Left lung (tissue), 10 donors: ENCODE data around the gene SAA1. TPM values are rescaled to one million over a fixed set of nuclear protein-coding genes. Genes with fewer than 3 reads are reported as not detected.

Experiments used
- ATAC-seq: fragments of 200-7000 bp; cut with Tn5 transposase; one replicate; pipeline ENCODE4 v1.9.1; 2020; ENCODE audit warnings: moderate library complexity
- DNase-seq, 4 donors: peaks; one replicate each; pipeline ENCODE4 v3.0.0-alpha.2; 2013 to 2020
- H3K27ac ChIP-seq, 2 donors: fragments of 200-600 bp; sonication (generic) in 1 of 2; one replicate each; pipeline versions ENCODE4 v1.5.0 to v1.8.0; 2020 to 2021
- H3K27me3 ChIP-seq, 2 donors: fragments of 200-600 bp; sonication (generic) in 1 of 2; one replicate each; pipeline versions ENCODE4 v1.5.0 to v1.8.0; 2020 to 2021
- H3K36me3 ChIP-seq, 2 donors: fragments of 200-600 bp; sonication (generic) in 1 of 2; one replicate each; pipeline versions ENCODE4 v1.5.0 to v1.8.0; 2020 to 2021
- H3K4me1 ChIP-seq, 2 donors: fragments of 200-600 bp; one replicate each; pipeline ENCODE4 v1.8.0; 2021
- H3K4me3 ChIP-seq, 2 donors: fragments of 200-600 bp; sonication (generic) in 1 of 2; one replicate each; pipeline versions ENCODE4 v1.5.0 to v1.8.0; 2020 to 2021; ENCODE audit warnings: mild to moderate bottlenecking in 1 of 2
- H3K9me3 ChIP-seq, 2 donors: fragments of 200-600 bp; sonication (generic) in 1 of 2; one replicate each; pipeline versions ENCODE4 v1.5.0 to v1.8.0; 2020 to 2021
- intact Hi-C, 2 donors: fragments of 100-400 bp; cut with DNase I; formaldehyde crosslinking; loops; one replicate each; pipeline versions ENCODE4 v1.11.2 to v1.14.2; 2022
- polyA plus RNA-seq, 6 donors: library from polyadenylated mRNA; unstranded; fragments of 120-200 nt; gene quantifications; one replicate each; pipeline ENCODE4 v1.2.1, GENCODE V29; 2013; ENCODE audit not compliant: insufficient read length in 6 of 6
- total RNA-seq, 2 donors: library from RNA; stranded (reverse); fragmentation: NEBNext Ultra II Directional; extraction: Animal tissue kit (Norgen Biotek cat#: 25700); gene quantifications; one replicate each; pipeline ENCODE4 v1.2.1, GENCODE V29; 2021
- TF ChIP-seq, protein P1 (sequence below), 2 donors: fragments of 200-600 bp; sonication (generic) in 1 of 2; IDR thresholded peaks; one replicate each; pipeline versions ENCODE4 v1.5.0 to v1.8.0; 2021; ENCODE audit warnings: antibody characterized with exemption in 2 of 2
- donor health status: DM: no; HTN: yes; CAD: no.
- donor health status: DM: no; HTN: no; CAD: no.

Gene SAA1
- total and polyA plus RNA-seq, 8 donors = 0.58 to 194 TPM; not detected in 6

GRCh38 chr11:18285841-18286240 lies 19.8 kb downstream of the SAA1 start:
- no peak for ATAC-seq
- Histone ChIP-seq H3K4me3 (no peak overlapping the region), H3K27me3 (no peaks in the 10 kb centered on the region), H3K9me3 (no peaks in the 10 kb centered on the region), H3K4me1 (no peaks in the 10 kb centered on the region), H3K27ac (no peak overlapping the region), H3K36me3 (peaks cover 0 to 98% of the 10 kb centered on the region in 2 donors)
- intact Hi-C loops = no loop called here
- DNase-seq = no peak
- TF ChIP-seq, protein P1, sequence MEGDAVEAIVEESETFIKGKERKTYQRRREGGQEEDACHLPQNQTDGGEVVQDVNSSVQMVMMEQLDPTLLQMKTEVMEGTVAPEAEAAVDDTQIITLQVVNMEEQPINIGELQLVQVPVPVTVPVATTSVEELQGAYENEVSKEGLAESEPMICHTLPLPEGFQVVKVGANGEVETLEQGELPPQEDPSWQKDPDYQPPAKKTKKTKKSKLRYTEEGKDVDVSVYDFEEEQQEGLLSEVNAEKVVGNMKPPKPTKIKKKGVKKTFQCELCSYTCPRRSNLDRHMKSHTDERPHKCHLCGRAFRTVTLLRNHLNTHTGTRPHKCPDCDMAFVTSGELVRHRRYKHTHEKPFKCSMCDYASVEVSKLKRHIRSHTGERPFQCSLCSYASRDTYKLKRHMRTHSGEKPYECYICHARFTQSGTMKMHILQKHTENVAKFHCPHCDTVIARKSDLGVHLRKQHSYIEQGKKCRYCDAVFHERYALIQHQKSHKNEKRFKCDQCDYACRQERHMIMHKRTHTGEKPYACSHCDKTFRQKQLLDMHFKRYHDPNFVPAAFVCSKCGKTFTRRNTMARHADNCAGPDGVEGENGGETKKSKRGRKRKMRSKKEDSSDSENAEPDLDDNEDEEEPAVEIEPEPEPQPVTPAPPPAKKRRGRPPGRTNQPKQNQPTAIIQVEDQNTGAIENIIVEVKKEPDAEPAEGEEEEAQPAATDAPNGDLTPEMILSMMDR (IDR thresholded peaks at IDR 0.05) = no peak

DNA sequence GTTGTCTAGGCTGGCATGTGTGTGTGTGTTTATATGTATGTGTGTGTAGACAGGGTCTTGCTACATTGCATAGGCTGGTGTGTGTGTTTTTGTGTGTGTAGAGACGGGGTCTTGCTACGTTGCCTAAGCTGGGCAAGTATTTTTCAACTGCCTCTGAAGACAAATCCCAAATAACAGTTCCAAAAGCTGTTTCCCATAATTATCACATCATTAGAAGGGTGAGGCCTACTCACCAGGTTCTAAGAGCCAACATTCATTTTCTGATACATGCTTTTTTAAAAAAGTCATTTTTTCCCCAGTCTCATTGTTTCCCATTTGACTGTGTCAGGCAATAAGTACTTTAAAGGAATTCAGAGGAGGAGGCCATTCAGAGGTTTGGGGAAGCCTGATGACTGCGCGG lies 22.8 kb downstream of the SAA1 start:
- intact Hi-C loops = no loop called here
- TF ChIP-seq, protein P1 (IDR thresholded peaks at IDR 0.05) = no peak
- Histone ChIP-seq H3K27ac (no peak overlapping the region), H3K27me3 (no peaks in the 10 kb centered on the region), H3K36me3 (peaks cover 0 to 98% of the 10 kb centered on the region in 2 donors), H3K4me3 (no peak overlapping the region), H3K9me3 (no peaks in the 10 kb centered on the region), H3K4me1 (no peaks in the 10 kb centered on the region)
- no peak for ATAC-seq
- peak in 2 of 4 donors; percentile 16 to 26 for DNase-seq

- TF ChIP-seq, protein P1 (IDR thresholded peaks at IDR 0.05) = no peak
- peaks cover 0 to 99% of the 10 kb centered on the region in 2 donors for H3K36me3 ChIP-seq
- intact Hi-C loops = no loop called here
Measured at GRCh38 chr11:18294862-18295261, 28.8 kb downstream of the SAA1 start.

GRCh38 chr11:18295316-18295715 lies 29.3 kb downstream of the SAA1 start:
- Histone ChIP-seq H3K27me3 (no peaks in the 10 kb centered on the region), H3K27ac (no peak overlapping the region), H3K9me3 (no peaks in the 10 kb centered on the region), H3K4me3 (no peak overlapping the region), H3K36me3 (peaks cover 0 to 99% of the 10 kb centered on the region in 2 donors), H3K4me1 (no peaks in the 10 kb centered on the region)
- TF ChIP-seq, protein P1 (IDR thresholded peaks at IDR 0.05) = no peak
- ATAC-seq (no peak), DNase-seq (no peak)
- intact Hi-C loops = no loop called here

More at GRCh38 chr11:18294862-18295261, 28.8 kb downstream of the SAA1 start:
- Histone ChIP-seq H3K4me1 (no peaks in the 10 kb centered on the region), H3K27me3 (no peaks in the 10 kb centered on the region), H3K9me3 (no peaks in the 10 kb centered on the region), H3K4me3 (no peak overlapping the region), H3K27ac (no peak overlapping the region)
- ATAC-seq (no peak), DNase-seq (no peak)

DNA sequence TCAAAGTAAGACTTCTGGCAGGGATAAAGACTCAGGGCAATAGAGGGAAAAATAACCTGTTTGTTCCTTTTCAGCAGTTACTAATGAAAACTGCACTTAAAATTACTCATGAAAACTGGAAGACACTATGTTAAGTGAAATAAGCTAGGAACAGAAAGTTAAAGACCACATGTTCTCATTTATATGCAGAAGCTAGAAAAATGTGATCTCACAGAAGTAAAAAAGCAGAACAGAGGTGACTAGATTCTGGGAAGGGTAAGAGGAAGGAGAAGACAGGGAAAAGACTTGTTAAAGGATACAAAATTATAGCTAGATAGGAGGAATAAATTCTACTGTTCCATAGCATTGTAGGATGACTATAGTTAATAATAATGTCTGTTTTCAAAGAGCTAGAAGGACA lies 33.7 kb downstream of the SAA1 start:
- Histone ChIP-seq H3K4me1 (no peaks in the 10 kb centered on the region), H3K4me3 (no peak overlapping the region), H3K27me3 (no peaks in the 10 kb centered on the region), H3K27ac (peak overlapping the region in 1 of 2 donors; percentile 43), H3K36me3 (peaks cover 0 to 97% of the 10 kb centered on the region in 2 donors), H3K9me3 (no peaks in the 10 kb centered on the region)
- TF ChIP-seq, protein P1 (IDR thresholded peaks at IDR 0.05) = no peak
- peak; percentile 15 for ATAC-seq
- intact Hi-C loops = no loop called here
- no peak for DNase-seq
